HG03457 (cell line): Measurements from ENCODE around the gene BRINP1.

Experiments
- ATAC-seq: cut with Tn5 transposase; IDR thresholded peaks from one replicate; pipeline ENCODE4 v1.9.1; 2021; ENCODE audit warnings: moderate number of reproducible peaks; ENCODE audit not compliant: unreplicated experiment

The BRINP1 gene, protein sequence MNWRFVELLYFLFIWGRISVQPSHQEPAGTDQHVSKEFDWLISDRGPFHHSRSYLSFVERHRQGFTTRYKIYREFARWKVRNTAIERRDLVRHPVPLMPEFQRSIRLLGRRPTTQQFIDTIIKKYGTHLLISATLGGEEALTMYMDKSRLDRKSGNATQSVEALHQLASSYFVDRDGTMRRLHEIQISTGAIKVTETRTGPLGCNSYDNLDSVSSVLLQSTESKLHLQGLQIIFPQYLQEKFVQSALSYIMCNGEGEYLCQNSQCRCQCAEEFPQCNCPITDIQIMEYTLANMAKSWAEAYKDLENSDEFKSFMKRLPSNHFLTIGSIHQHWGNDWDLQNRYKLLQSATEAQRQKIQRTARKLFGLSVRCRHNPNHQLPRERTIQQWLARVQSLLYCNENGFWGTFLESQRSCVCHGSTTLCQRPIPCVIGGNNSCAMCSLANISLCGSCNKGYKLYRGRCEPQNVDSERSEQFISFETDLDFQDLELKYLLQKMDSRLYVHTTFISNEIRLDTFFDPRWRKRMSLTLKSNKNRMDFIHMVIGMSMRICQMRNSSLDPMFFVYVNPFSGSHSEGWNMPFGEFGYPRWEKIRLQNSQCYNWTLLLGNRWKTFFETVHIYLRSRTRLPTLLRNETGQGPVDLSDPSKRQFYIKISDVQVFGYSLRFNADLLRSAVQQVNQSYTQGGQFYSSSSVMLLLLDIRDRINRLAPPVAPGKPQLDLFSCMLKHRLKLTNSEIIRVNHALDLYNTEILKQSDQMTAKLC

DNA sequence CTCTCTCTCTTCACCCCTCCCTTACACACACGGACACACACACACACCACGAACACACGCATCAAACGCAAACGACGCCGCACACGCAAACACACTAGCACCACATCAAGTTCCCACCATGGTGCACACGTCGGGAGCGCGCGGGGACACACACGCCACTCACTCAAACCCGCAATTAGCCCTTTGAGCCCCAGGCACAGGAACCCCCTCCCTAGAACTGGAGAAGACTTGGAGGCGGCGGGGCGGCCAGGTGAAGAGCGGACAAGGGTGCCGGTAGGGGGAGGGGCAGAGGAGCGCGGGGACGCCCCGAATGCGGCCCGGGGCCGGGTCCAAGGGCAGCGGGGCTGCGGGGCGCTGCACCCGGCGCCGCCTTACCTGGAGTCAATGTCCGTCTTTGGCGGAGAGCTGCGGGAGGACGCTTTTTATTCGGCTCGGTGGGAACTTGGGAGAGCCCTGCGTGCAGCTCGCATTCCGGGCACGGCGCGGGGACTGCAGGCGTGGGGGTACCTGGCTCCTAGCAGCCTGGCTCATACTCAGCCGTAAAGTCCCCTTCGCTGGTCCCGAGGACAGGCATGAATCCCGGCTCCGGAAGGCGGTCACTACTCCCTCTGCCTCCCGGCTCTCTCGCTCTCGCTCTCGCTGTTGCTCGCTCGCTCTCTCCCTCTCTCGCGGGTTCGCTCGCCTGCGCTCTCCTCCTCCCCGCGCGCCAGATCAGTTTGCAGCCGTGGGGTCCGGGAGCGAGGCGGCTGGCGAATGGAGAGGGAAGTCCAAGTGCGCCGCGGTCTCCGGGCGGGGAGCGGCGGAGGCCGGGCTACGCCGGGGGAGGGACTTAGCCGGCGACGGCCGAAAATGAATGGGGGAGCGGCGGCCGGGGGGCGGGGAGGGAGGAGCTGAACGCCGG lies at the start of gene BRINP1:
Gene BRINP1 (minus strand): TSS at position 755 of the 901 bp plus-strand sequence. CDS start 56,080 bp downstream, outside the sequence.
- ATAC-seq = no peak

DNA sequence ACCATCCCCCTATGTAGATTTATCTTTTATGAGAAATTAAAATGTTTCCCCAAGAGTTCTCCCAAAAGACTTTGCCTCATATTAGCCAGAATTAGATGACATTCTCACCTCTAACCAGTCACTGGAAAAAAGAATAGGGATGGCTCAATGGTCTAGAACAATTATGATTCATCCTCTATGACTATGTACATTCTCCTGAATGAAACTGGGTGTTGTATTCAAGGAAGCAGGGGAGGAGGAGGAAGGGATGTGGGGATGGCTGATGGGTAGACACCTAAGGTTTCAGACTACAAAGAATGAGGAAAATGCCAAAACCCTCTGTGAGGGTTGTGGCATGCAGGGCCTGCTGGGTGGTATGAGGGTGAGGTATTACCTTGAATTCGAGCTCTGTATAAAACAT lies 49.5 kb upstream of the BRINP1 start:
- ATAC-seq = no peak

DNA sequence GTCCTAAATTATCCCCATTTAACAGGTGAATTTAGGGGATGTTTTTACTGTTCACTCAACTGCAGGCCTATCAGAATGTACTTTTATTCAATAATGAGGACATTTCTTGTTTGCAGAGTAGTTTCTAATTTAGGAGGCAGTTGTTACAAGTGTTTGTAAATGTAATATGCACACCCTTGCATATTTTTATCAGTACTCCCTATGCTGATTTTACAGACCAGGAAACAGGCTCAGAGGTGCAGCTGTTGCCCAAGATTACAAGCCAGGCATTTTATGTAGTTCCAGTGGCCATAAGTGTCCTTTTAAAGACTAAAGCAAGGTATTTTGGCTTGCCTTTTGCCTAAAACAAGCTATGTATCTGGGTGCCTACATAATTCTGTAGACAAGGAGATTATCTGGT lies 47.6 kb upstream of the BRINP1 start:
- ATAC-seq = no peak

DNA sequence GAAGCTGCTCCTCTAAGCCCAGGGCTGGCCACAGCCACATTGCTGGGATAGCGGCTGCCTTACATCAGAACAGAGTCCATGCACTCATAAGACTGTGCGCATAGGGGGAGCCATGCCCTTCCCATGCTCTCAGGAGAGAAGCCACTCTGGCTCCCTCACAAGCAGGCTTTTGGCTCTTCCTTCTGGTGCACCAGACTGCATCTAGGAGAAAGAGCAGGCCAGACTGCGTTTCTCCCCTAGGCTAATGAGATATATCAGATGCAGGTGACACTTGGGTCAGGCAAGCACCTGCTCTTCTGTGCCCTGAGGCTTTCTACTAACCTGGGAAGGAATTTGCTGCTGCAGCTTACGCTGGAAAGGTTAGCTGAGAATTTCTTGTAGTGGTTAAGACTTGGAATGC lies 43.2 kb upstream of the BRINP1 start:
- ATAC-seq = no peak

DNA sequence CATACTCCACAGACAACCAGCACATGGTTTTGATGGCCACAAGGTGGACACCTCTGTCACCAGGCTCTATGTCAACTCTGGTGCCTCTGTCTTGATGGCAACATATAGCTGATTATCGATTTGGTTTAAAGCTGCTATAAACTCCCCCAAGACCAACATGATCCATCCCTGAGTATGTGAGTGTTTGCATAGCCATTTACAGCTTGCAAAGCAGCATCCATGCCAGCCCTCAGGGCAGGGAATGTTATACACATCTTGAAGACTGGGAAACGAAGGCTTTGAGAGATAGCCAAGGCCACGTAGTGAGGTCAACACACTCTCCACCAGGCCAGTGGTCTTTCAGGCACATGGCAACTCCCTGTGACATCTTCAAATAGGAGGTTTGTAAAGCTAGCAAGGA lies 40.3 kb upstream of the BRINP1 start:
- no peak for ATAC-seq

DNA sequence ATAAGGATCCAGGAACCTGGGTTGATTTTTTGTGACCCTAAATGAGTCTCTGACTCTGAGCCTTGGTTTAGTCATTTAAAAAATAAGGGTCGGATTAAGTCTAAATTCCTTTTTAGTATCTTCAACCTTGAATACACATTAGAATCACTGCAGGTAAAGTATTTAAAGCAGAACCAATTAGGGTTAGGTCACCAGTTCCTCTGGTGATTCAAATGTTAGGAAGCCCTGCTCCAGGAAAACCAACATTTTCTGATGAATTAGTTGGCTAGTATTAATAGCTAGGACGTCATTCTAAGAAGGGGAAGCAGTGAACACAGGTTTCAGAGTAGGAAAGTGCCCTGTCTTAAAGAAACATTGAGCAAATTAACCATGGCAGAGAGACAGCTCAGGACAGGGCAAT lies 31.4 kb upstream of the BRINP1 start:
- ATAC-seq = no peak

DNA sequence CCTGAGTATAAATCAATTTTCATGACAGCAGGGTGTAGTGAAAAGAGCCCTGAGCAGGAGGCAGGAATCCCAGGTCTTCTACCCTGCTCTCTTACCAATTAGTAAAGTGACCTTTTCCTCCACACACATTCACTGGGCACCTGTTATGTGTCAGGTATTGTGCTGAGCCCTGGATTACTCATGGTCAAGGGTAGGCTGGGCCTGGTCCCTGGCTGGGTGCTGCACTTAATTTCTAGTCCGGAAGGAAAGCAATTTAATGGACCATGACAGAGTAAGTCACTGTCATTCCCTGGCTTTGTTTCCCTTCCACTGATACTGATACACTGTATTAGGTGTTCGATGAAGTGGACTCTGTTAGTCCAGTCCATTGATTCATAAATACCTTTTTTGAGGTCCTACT lies 29.1 kb upstream of the BRINP1 start:
- no peak for ATAC-seq

DNA sequence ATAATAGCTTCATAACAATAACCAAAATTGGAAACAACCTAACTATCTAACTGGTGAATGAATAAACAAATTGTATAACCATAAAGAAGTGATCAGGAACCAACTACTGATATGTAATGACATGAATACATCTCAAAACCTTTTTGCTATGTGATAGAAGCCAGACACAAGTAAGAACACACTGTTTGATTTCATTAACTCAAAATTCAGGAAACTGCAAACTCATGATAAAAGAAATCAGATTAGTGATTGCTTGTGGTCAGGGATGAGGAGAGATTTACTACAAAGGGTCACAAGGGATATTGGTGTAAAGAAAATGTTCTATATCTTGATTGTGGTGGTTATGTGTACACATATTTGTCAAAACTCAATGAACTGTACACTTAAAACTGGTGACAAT lies 22.6 kb upstream of the BRINP1 start:
- no peak for ATAC-seq

DNA sequence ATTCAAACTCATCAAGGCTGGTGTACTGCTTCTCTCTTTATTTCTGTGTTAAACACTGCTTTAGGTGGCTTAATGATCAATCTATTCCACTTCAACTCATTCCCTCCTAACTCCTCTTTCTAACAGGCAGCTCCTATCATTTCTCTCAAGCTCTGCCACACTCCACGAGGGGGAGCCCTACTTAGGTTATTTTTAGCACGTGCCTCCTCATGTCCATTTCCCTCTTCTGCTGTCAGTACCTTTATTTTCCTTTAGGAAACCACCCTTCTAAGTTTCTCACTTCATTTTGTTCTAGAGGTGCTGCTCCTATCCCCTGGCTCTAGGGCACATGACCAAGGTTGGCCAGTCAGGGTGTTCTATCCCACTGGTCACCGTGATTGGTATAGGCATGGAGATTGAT lies 6.7 kb upstream of the BRINP1 start:
- no peak for ATAC-seq

DNA sequence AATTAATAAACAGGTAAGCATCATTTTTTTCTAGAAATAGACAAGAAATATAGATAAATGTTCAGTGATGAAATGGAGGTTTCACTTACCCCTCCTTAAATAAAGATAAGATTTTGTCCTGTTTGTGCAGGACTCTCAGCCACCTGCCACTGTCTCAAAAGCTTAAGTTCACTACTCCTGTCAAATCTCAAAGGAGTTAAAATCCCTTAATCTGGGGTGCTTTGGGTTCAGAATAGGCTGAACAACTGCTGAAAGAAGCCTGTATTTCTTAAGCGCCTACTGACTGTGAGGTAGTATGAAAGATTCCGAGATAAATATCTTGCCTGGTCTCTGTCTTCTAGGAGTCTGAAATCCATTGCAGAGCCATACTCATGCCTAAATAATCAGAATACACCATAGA lies 3.7 kb upstream of the BRINP1 start:
- ATAC-seq = no peak

DNA sequence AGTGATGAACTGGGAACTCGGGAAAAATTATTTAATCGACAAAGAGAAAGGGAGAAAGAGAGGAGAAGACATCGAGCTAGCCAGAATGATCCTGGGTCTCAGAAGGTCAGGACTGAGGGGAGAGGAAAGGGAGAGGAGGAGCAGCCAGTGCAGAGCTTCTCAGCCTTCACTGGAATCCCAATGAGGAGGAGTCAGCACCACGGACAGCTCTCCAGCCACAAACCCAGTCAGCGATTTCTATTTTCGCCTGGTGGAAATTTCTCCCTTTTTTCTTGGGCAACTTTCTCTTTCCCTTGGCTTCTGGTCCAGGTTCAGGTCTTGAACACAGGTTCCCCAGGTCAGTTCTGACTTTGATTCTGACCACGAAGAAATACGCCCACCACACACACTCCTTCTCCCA lies 1.6 kb upstream of the BRINP1 start:
- no peak for ATAC-seq

DNA sequence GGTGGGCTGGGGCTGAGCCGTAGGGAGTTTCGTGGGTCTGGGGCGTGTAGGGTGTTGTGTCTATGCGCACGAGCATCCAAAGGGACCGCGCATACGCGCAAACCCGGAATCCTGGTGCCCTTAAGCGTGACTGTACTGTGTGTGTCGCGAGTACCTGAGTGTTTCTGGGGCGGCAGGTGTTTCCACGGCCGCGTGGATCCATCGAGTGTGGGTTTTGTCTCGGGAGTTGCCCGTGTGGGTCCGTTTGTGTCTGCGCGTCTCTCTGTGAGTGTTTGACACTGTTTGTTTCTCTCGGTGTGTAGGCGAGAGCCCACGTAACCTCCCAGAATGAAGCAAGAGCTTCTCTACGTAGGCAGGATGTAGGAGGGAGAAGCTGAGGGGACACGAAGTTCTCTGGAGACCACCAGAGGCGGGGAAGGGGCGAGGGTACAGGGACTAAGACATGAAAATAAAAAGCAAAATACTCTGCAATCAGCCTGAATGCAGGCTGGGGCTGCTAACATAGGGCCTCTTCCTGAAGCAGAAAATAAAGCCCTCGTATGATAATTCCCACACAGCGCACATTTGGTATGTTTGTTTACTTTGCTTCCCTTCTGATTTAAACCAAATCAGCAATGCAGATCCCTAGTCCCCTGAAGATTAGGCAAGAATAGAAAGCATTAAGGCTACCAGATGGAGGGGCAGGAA lies 588 bp upstream of the BRINP1 start:
- no peak for ATAC-seq

DNA sequence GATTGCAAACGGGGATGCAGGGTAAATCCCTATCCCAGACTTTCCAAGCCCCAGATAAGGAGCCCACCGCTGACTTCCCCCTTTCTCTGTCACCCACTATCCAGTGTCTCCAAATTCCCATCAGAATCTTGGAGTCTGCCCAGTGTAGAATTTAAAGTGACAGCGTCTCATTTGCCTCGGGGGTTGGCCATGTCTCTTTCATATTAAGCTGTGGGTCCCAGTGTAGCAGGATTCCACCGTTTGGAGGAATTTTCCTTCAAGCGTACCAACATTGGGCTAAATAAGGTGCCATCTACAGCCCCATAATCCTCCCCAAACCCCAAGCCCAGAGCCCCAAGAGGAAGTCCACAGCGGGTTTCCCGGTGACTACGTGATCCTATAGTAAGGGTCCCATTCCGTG lies 1.1 kb downstream of the BRINP1 start:
- no peak for ATAC-seq

DNA sequence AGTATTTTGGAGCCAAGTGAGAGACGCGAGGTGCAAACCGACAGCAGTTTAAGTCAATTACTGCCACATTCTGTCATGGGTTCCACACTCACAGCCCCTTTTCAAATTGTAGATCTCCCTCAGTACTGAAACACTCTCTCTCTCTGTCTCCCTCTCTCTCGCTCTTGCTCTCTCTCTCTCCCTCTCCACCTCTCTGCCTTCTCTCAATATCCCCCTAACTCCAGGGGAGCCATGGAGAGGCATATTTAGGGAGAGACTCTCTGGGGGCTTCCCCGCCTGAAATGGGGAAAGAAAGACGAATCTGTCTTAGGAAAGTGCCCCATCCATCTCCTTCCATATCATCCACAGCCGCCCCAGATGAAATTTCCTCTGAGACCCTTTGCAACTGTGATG lies 1.6 kb downstream of the BRINP1 start:
- ATAC-seq = no peak

DNA sequence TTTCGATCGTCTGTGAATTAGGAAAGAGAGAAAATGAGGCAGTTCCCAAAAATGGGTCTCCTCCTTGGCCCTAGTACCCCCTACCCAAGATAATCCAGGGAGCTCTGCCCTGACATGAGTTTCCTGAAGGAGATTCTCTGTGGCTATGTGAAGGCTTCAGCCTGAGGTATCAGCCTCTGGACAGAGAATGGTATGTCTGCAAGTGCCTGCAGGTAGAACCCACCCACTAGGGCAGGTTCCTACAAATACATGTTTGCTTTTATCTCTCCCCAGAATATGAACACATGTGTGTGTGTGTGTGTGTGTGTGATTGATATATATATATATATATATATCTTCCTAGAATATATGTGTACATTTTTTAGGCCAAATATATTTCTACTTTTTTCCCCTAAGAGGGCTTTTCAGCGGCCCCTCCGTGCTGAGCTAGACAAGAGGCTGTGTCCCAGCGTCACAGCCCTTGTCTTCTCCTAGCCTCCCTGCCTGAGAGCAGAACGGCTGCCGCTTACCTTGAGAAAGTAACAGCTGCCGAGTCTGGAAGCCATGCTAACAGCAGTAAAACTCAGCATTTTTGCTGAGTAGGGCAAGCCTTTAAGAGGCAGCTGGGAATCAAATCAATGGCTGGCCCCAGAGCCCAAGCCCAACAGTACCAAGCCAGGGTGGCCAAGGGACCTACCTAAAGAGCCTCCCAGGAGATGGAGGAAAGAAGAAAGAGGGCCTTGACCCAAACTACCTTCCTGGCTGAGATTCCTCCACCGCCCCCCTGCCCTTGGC lies 2.1 kb downstream of the BRINP1 start:
- ATAC-seq = no peak

DNA sequence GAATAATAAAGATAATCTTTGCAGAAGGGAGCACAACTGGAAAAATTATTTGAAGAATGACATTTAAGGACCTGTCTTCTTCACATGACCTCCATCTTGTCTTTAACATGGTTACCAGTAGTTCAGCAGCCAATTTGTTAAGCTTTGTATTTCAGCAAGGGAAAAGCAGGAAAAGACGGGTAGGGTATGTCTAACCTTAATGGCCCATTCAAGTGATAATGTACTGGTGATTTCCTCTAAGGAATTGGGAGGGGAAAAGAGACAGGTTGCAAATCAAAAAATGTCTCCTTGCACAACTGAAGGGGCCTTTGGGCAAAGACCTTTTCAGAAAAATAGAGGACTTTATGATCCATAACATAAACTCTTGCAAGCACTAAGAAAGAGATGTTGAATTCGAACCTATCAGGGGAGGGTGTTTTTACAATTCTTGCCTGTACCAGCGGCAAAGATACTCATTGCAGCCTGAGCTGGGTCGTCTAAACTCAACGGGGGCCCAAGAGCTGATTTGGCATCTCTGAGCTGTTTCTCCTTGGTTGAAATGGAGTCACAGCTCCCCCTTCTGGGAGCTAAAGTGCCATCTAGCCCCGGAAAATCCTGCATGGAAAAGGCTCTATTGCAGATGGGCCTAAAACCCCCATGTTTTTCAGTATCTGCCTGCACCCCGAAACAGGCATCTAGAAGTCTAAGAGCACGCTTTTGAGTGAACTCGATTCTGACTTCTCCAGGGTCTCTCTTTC lies 3.8 kb downstream of the BRINP1 start:
- no peak for ATAC-seq

DNA sequence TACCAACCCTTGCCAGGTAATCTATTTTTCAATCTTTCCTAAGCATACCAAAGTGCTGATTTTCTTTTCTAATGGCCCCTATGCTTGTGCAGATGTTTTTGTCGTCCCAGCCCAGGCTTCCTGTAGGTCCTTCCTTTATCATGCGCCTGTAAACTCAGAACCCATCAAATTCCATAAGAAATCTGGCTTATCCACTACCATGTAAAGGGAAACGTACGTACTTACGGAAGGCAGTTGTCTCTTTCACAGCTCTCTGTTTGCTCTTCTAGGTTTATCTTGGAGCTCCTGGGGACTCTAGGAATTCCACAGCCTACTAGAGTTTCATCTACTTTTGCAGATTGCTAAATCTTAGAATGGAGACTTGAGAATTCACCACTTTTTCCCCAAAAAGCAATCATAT lies 9.0 kb downstream of the BRINP1 start:
- ATAC-seq = no peak

DNA sequence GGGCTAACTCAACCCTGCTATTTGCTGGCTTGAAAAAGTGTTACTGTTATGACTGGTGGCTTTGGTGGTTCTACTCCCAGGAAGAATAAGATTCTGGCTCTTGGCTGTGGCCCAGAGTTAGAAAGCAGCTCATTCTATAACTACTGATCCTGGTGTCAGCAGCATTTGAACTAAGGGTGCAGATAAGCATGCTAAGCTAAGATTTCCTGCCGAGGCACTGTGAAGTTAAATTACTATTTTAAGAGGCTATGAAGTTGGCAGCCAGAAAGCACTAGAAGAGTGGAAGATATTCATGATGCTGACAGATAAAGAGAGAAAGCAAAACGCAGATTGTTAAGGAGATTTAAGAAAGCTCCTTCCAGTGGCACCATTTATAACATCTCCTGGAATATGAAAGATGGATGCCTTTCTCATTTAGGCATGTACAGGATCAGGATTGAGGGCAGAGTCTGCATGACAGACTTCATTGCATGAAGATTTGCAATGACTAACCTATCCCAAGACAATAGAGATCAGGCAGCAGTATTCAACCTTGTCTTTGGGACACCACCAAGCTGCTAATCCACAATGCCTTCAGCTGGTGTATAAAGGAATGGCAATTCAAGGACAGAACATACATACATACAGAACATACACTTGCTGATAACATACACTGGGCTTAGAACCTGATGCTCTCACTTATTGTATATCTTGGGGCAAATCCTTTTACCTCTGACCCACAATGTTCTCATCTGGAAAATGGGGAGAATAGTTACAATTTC lies 11.7 kb downstream of the BRINP1 start:
- ATAC-seq = no peak
